A549 (cell line): Measurements from ENCODE around the gene PCDHA12. TPM values are rescaled to one million over a fixed set of nuclear protein-coding genes. Genes with fewer than 3 reads are reported as not detected.
A peak's percentile ranks its signal among the peaks of the same experiment; 100 is the strongest.
"Not testable (repeated sequence)": the region's sequence is repeated elsewhere in the genome, so short reads cannot be mapped to it uniquely, and the experiment has no call there.

Experiments
- ATAC-seq, 2 experiments: fragments of 200-7000 bp in 1 of 2; fragments of >200 bp in 1 of 2; cut with Nextera tagmentation in 1 of 2; cut with Tn5 transposase in 1 of 2; 3 replicates each; pipeline versions ENCODE4 v1.8.0 to v1.9.1; 2018 to 2020; ENCODE audit warnings: mild to moderate bottlenecking in 1 of 2, moderate library complexity in 1 of 2
- CTCF ChIA-PET: fragments of 300-600 bp; sonication (Branson Sonifier 250); formaldehyde crosslinking; extraction: SDS; loops from one replicate; lab custom pipeline; 2021; ENCODE audit warnings: antibody characterized with exemption, inconsistent platforms; lab: Yijun Ruan, JAX
- POLR2A ChIA-PET: fragments of 350-600 bp; formaldehyde crosslinking; extraction: SDS; loops from one replicate; lab custom pipeline; 2021; ENCODE audit warnings: antibody characterized with exemption, inconsistent platforms; lab: Yijun Ruan, JAX
- DNase-seq, 2 experiments: peaks; one replicate each; pipeline versions ENCODE4 v3.0.0 to v3.0.0-alpha.2; 2011 to 2016; ENCODE audit warnings: low read depth in 1 of 2, low spot score in 1 of 2
- FAIRE-seq: peaks from 2 replicates; lab custom pipeline; 2011; peaks lifted over from hg19 to GRCh38; lab: Jason Lieb, UNC
- H3K27ac ChIP-seq, 2 experiments: fragments of >200 bp; sonication (Bioruptor Twin); formaldehyde crosslinking; 3 replicates each; pipeline ENCODE4 v1.5.1; 2016 to 2017
- H3K4me1 ChIP-seq: fragments of >200 bp; sonication (Bioruptor Twin); formaldehyde crosslinking; 3 replicates; pipeline ENCODE4 v1.6.1; 2016
- H3K4me2 ChIP-seq: fragments of >200 bp; sonication (Bioruptor Twin); formaldehyde crosslinking; 3 replicates; pipeline ENCODE4 v1.6.1; 2016
- H3K4me3 ChIP-seq: fragments of >200 bp; sonication (Bioruptor Twin); formaldehyde crosslinking; 3 replicates; pipeline ENCODE4 v1.5.1; 2016
- H3K9me3 ChIP-seq: fragments of >200 bp; sonication (Bioruptor Twin); formaldehyde crosslinking; 3 replicates; pipeline ENCODE4 v1.6.1; 2016
- CHD4 ChIP-seq: fragments of 200-600 bp; sonication (generic); IDR thresholded peaks from 2 replicates; pipeline ENCODE4 v1.6.1; 2016; ENCODE audit warnings: antibody characterized with exemption, mild to moderate bottlenecking, borderline replicate concordance
- EP300 ChIP-seq, 2 experiments: fragments of >200 bp; sonication (Bioruptor Twin); formaldehyde crosslinking; IDR thresholded peaks; 2 replicates in 1 of 2; 3 replicates in 1 of 2; pipeline ENCODE4 v1.6.1; 2016 to 2017
- FOSB ChIP-seq: fragments of 250-450 bp; sonication (Bioruptor Pico); IDR thresholded peaks from 2 replicates; pipeline ENCODE4 v1.5.0; 2020; ENCODE audit warnings: mild to moderate bottlenecking, moderate library complexity
- FOSL2 ChIP-seq, 2 experiments: fragments of 450-650 bp in 1 of 2; fragments of >200 bp in 1 of 2; sonication (Bioruptor Twin) in 1 of 2; formaldehyde crosslinking; IDR thresholded peaks; 2 replicates each; pipeline versions ENCODE4 v1.5.0 to v1.6.1; 2016 to 2020; ENCODE audit warnings: mild to moderate bottlenecking in 1 of 2, moderate library complexity in 1 of 2
- HEYL ChIP-seq: fragments of 250-450 bp; sonication (Bioruptor Pico); IDR thresholded peaks from 2 replicates; pipeline ENCODE4 v1.8.0; 2021; ENCODE audit warnings: mild to moderate bottlenecking, moderate library complexity
- HOXA7 ChIP-seq: fragments of 250-450 bp; sonication (Bioruptor Pico); IDR thresholded peaks from 2 replicates; pipeline ENCODE4 v1.5.0; 2020; ENCODE audit warnings: mild to moderate bottlenecking, moderate library complexity
- JUN ChIP-seq, 2 experiments: fragments of >200 bp; sonication (Bioruptor Twin); formaldehyde crosslinking; IDR thresholded peaks; 2 replicates in 1 of 2; 3 replicates in 1 of 2; pipeline ENCODE4 v1.6.1; 2016 to 2017
- NFE2L2 ChIP-seq: fragments of 150-350 bp; conservative IDR thresholded peaks from 2 replicates; pipeline ENCODE4 v1.6.1; 2014; ENCODE audit warnings: low read length
- NPAS2 ChIP-seq: fragments of 250-450 bp; sonication (Bioruptor Pico); IDR thresholded peaks from 2 replicates; pipeline ENCODE4 v1.8.0; 2022; ENCODE audit warnings: mild to moderate bottlenecking, moderate library complexity, borderline replicate concordance
- RCOR1 ChIP-seq: fragments of 150-350 bp; IDR thresholded peaks from 2 replicates; pipeline ENCODE4 v1.6.1; 2014; ENCODE audit warnings: antibody characterized with exemption, low read length, low read depth
- RFX5 ChIP-seq: fragments of 450-650 bp; IDR thresholded peaks from 2 replicates; pipeline ENCODE4 v1.7.1; 2014; ENCODE audit warnings: antibody characterized with exemption, mild to moderate bottlenecking, moderate library complexity
- SREBF2 ChIP-seq: fragments of 450-650 bp; IDR thresholded peaks from 2 replicates; pipeline ENCODE4 v1.6.1; 2014; ENCODE audit warnings: mild to moderate bottlenecking, moderate library complexity
- TFCP2L1 ChIP-seq: fragments of 250-450 bp; sonication (Bioruptor Pico); IDR thresholded peaks from 2 replicates; pipeline ENCODE4 v1.5.0; 2021; ENCODE audit warnings: mild to moderate bottlenecking
- ZFP36 ChIP-seq: fragments of 450-650 bp; IDR thresholded peaks from 2 replicates; pipeline ENCODE4 v1.6.1; 2014; ENCODE audit warnings: borderline replicate concordance; ENCODE audit not compliant: partially characterized antibody
- ZNF302 ChIP-seq: fragments of 250-450 bp; sonication (Bioruptor Pico); IDR thresholded peaks from 2 replicates; pipeline ENCODE4 v1.9.0; 2021; ENCODE audit warnings: inconsistent platforms, mild to moderate bottlenecking, moderate library complexity
- WGBS: methylation state at CpG from one replicate; pipeline ENCODE4 v1.1.6; 2017; ENCODE audit errors: missing lambda C conversion rate; 5-methylcytosine and 5-hydroxymethylcytosine counted together
- polyA plus RNA-seq, 4 experiments: library from polyadenylated mRNA; depleted of rRNA in 3 of 4; stranded (reverse); fragments of >200 nt; fragmentation: RNase III in 1 of 4; extraction: RNeasy Plus Mini Kit Qiagen cat#74134 plus additional on column Dnase treatment in 1 of 4; gene quantifications; 2 replicates in 3 of 4; 3 replicates in 1 of 4; pipeline ENCODE4 v1.2.3, GENCODE V29; 2011 to 2017
- TF ChIP-seq, protein P1 (sequence below): fragments of 250-450 bp; sonication (Bioruptor Pico); IDR thresholded peaks from 2 replicates; pipeline ENCODE4 v1.5.0; 2021; ENCODE audit warnings: mild to moderate bottlenecking, moderate library complexity, borderline replicate concordance
- TF ChIP-seq, protein P2 (sequence below): fragments of >200 bp; sonication (Bioruptor Twin); formaldehyde crosslinking; IDR thresholded peaks from 3 replicates; pipeline ENCODE4 v1.6.1; 2016
- TF ChIP-seq, protein P3 (sequence below): fragments of 450-650 bp; IDR thresholded peaks from 2 replicates; pipeline ENCODE4 v1.6.1; 2014; ENCODE audit warnings: antibody characterized with exemption
- TF ChIP-seq, protein P4 (sequence below): IDR thresholded peaks from 2 replicates; pipeline ENCODE4 v1.6.1; 2012
- TF ChIP-seq, protein P5 (sequence below): fragments of >200 bp; sonication (Bioruptor Twin); formaldehyde crosslinking; IDR thresholded peaks from 3 replicates; pipeline ENCODE4 v1.5.1; 2016

Gene PCDHA12
- polyA plus RNA-seq, 2 of the 4 experiments (the other 2 are of a cell fraction): 2.5 to 2.9 TPM

DNA sequence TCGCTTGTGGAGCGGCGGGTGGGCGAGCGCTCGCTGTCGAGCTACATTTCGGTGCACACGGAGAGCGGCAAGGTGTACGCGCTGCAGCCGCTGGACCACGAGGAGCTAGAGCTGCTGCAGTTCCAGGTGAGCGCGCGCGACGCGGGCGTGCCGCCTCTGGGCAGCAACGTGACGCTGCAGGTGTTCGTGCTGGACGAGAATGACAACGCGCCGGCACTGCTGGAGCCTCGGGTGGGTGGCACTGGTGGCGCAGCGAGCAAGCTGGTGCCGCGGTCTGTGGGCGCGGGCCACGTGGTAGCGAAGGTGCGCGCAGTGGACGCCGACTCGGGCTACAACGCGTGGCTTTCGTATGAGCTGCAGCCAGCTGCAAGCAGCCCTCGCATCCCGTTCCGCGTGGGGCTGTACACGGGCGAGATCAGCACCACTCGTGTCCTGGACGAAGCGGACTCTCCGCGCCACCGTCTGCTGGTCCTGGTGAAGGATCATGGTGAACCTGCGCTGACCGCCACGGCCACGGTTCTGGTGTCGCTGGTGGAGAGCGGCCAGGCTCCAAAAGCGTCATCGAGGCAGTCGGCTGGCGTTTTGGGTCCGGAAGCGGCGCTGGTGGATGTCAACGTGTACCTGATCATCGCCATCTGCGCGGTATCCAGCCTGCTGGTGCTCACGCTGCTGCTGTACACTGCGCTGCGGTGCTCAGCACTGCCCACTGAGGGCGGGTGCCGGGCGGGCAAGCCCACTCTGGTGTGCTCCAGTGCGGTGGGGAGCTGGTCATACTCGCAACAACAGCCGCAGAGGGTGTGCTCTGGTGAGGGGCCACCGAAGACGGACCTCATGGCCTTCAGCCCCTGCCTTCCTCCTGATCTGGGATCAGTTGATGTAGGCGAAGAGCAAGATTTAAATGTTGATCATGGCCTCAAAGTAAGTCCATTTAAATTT is 32.0 kb upstream of the PCDHA12 start:
- H3K27ac ChIP-seq: no peak overlapping the region
- ChIA-PET CTCF (interaction anchor here (1.0 kb wide), 1 partner anchor 197 kb away, joined by 3 read pairs; no protein-coding TSS in a partner anchor), POLR2A (no interaction called here)
- H3K4me3 ChIP-seq: no peak overlapping the region
- no peak for ATAC-seq
- H3K4me2 ChIP-seq: no peak overlapping the region
- 87% methylated on average over 82 of the region's 87 CpGs for WGBS
- no peaks in the 10 kb centered on the region for H3K4me1 ChIP-seq
- H3K9me3 ChIP-seq: 0 out of 3 replicates have a peak, but pooled peaks cover 3% of the 10 kb centered on the region
- DNase-seq: no peak
- TF ChIP-seq FOSL2 (IDR thresholded peaks at IDR 0.05): no peak
- TF ChIP-seq FOSL2 (CRISPR knock-in tag; IDR thresholded peaks at IDR 0.05): no peak
- no peak for TF ChIP-seq RFX5
- TF ChIP-seq NFE2L2: no peak
- TF ChIP-seq, protein P1, sequence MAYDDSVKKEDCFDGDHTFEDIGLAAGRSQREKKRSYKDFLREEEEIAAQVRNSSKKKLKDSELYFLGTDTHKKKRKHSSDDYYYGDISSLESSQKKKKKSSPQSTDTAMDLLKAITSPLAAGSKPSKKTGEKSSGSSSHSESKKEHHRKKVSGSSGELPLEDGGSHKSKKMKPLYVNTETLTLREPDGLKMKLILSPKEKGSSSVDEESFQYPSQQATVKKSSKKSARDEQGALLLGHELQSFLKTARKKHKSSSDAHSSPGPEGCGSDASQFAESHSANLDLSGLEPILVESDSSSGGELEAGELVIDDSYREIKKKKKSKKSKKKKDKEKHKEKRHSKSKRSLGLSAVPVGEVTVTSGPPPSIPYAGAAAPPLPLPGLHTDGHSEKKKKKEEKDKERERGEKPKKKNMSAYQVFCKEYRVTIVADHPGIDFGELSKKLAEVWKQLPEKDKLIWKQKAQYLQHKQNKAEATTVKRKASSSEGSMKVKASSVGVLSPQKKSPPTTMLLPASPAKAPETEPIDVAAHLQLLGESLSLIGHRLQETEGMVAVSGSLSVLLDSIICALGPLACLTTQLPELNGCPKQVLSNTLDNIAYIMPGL (CRISPR knock-in tag): no peak
- TF ChIP-seq, protein P2, sequence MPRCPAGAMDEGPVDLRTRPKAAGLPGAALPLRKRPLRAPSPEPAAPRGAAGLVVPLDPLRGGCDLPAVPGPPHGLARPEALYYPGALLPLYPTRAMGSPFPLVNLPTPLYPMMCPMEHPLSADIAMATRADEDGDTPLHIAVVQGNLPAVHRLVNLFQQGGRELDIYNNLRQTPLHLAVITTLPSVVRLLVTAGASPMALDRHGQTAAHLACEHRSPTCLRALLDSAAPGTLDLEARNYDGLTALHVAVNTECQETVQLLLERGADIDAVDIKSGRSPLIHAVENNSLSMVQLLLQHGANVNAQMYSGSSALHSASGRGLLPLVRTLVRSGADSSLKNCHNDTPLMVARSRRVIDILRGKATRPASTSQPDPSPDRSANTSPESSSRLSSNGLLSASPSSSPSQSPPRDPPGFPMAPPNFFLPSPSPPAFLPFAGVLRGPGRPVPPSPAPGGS: no peak
- TF ChIP-seq ZNF302 (CRISPR knock-in tag): no peak
- no peak for TF ChIP-seq TFCP2L1 (CRISPR knock-in tag)
- no peak for TF ChIP-seq EP300 (IDR thresholded peaks at IDR 0.05)
- TF ChIP-seq ZFP36: no peak
- TF ChIP-seq FOSB (CRISPR knock-in tag): no peak
- TF ChIP-seq HEYL (CRISPR knock-in tag): no peak
- TF ChIP-seq, protein P3, sequence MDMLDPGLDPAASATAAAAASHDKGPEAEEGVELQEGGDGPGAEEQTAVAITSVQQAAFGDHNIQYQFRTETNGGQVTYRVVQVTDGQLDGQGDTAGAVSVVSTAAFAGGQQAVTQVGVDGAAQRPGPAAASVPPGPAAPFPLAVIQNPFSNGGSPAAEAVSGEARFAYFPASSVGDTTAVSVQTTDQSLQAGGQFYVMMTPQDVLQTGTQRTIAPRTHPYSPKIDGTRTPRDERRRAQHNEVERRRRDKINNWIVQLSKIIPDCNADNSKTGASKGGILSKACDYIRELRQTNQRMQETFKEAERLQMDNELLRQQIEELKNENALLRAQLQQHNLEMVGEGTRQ: no peak
- no peak for TF ChIP-seq SREBF2
- no peak for TF ChIP-seq RCOR1
- TF ChIP-seq, protein P4, sequence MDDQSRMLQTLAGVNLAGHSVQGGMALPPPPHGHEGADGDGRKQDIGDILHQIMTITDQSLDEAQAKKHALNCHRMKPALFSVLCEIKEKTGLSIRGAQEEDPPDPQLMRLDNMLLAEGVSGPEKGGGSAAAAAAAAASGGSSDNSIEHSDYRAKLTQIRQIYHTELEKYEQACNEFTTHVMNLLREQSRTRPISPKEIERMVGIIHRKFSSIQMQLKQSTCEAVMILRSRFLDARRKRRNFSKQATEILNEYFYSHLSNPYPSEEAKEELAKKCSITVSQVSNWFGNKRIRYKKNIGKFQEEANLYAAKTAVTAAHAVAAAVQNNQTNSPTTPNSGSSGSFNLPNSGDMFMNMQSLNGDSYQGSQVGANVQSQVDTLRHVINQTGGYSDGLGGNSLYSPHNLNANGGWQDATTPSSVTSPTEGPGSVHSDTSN: no peak
- TF ChIP-seq JUN (IDR thresholded peaks at IDR 0.05): no peak
- TF ChIP-seq, protein P5, sequence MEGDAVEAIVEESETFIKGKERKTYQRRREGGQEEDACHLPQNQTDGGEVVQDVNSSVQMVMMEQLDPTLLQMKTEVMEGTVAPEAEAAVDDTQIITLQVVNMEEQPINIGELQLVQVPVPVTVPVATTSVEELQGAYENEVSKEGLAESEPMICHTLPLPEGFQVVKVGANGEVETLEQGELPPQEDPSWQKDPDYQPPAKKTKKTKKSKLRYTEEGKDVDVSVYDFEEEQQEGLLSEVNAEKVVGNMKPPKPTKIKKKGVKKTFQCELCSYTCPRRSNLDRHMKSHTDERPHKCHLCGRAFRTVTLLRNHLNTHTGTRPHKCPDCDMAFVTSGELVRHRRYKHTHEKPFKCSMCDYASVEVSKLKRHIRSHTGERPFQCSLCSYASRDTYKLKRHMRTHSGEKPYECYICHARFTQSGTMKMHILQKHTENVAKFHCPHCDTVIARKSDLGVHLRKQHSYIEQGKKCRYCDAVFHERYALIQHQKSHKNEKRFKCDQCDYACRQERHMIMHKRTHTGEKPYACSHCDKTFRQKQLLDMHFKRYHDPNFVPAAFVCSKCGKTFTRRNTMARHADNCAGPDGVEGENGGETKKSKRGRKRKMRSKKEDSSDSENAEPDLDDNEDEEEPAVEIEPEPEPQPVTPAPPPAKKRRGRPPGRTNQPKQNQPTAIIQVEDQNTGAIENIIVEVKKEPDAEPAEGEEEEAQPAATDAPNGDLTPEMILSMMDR: no peak
- TF ChIP-seq CHD4: no peak
- TF ChIP-seq NPAS2 (CRISPR knock-in tag): no peak
- TF ChIP-seq HOXA7 (CRISPR knock-in tag): no peak
- no peak for FAIRE-seq

DNA sequence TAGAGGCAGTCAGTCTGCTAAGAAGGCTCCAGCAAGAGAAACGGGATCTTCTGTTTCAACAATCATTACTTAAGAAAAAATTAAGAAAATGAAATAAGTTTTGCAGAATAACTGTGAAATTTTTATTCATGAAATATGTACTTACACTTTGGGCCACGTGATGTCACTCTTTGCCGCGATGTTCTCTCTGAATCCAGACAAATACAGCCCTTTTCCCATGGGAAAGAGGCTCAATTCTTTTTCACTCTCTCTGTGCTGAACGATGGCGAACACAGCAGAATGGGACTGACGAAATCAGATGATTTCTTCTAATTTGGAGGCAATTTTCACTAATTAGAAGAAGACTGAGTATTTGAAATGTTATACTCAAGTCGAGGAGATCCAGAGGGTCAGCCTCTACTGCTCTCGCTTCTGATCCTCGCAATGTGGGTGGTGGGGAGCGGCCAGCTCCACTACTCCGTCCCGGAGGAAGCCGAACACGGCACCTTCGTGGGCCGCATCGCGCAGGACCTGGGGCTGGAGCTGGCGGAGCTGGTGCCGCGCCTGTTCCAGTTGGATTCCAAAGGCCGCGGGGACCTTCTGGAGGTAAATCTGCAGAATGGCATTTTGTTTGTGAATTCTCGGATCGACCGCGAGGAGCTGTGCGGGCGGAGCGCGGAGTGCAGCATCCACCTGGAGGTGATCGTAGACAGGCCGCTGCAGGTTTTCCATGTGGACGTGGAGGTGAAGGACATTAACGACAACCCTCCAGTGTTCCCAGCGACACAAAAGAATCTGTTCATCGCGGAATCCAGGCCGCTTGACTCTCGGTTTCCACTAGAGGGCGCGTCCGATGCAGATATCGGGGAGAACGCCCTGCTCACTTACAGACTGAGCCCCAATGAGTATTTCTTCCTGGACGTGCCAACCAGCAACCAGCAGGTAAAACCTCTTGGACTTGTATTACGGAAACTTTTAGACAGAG is 26.7 kb upstream of the PCDHA12 start, which contains the start of gene PCDHA9:
PCDHA9 (plus strand) TSS at position 244 of the 964 bp plus-strand sequence; CDS start at position 358, 114 bp downstream.
- H3K27ac ChIP-seq, CTCF ChIA-PET, H3K4me3 ChIP-seq, H3K9me3 ChIP-seq, FAIRE-seq, H3K4me2 ChIP-seq, DNase-seq, H3K4me1 ChIP-seq, POLR2A ChIA-PET: not testable (repeated sequence)
- 71% methylated on average over 38 of the region's 48 CpGs for WGBS
- peak in 1 of 2 experiments; percentile 61; a peak in 3 of 6 replicates for ATAC-seq

DNA sequence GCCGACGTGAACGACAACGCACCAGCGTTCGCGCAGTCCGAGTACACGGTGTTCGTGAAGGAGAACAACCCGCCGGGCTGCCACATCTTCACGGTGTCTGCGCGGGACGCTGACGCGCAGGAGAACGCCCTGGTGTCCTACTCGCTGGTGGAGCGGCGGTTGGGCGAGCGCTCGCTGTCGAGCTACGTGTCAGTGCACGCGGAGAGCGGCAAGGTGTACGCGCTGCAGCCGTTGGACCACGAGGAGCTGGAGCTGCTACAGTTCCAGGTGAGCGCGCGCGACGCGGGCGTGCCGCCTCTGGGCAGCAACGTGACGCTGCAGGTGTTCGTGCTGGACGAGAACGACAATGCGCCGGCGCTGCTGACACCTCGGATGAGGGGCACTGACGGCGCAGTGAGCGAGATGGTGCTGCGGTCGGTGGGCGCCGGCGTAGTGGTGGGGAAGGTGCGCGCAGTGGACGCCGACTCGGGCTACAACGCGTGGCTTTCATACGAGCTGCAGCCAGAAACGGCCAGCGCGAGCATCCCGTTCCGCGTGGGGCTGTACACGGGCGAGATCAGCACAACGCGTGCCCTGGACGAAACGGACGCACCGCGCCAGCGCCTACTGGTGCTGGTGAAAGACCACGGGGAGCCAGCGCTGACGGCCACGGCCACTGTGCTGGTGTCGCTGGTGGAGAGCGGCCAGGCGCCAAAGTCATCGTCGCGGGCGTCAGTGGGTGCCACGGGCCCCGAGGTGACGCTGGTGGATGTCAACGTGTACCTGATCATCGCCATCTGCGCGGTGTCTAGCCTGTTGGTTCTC is 25.1 kb upstream of the PCDHA12 start:
- ATAC-seq, POLR2A ChIA-PET, FAIRE-seq, H3K4me3 ChIP-seq, H3K4me2 ChIP-seq, H3K4me1 ChIP-seq, H3K27ac ChIP-seq, H3K9me3 ChIP-seq, DNase-seq: not testable (repeated sequence)
- CTCF ChIA-PET: interaction anchor here (1.3 kb wide), 1 partner anchor 10 kb away, joined by 3 read pairs; no protein-coding TSS in a partner anchor
- WGBS: 91% methylated on average over 93 of the region's 101 CpGs
